Activated CD4-positive, alpha-beta T cell treated with anti-CD3 and anti-CD28 coated beads, Interleukin-2, amount 50 U/mL, for 4 hours (primary cell): ENCODE results near the gene SERPINA10.
"Not testable (repeated sequence)": the region's sequence is repeated elsewhere in the genome, so short reads cannot be mapped to it uniquely, and the experiment has no call there.

Experiments
- DNase-seq, 2 experiments: peaks; one replicate each; pipeline ENCODE4 v3.0.0-alpha.2; 2020

SERPINA10 gene

DNA sequence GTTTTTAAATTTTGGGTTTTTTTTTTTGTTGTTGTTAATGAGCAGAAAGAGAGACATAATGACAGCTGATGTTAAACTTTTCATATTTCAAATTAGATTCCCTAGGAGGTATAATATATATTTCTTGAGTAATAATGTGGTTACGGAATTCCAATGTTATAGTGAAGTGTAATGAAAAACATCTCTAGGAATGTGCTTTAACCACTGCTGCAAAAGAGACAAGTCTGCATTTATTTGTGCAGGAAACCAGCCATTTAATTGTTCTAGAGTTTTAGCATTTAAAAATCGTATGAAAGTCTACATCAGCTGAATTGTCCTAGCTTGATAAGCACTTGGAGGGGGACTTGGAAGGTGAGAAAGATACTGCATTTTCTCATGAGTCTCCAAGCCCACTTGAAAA, 14.3 kb downstream of the SERPINA10 start:
- DNase-seq: no peak

DNA sequence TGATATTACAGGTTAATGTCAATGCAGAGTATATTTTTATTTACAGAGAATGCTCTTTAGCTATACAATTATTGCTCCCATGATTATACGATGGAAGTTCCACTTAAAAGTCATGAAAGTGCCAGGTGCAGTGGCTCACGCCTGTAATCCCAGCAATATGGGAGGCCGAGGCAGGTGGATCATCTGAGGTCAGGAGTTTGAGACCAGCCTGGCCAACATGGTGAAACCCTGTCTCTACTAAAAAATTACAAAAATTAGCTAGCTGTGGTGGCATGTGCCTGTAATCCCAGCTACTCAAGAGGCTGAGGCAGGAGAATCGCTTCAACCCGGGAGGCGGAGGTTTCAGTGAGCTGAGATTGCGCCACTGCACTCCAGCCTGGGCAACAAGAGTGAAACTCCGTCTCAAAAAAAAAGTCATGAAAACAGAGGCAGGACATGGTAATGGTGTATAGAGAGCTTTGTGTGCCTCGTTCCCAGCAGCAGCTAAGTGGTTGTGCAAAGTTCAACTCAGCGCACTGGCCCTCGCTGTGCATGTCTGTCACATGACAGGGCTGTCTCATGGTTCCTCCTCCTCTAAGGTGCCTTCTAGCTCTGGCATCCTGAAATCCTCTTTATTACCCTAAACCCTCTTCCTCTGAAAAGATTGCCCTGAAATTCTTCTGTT, 16.0 kb downstream of the SERPINA10 start:
- not testable (repeated sequence) for DNase-seq

- DNase-seq: no peak
These were observed 23.9 kb downstream of the SERPINA10 start for GRCh38 chr14:94269156-94269555.

DNA sequence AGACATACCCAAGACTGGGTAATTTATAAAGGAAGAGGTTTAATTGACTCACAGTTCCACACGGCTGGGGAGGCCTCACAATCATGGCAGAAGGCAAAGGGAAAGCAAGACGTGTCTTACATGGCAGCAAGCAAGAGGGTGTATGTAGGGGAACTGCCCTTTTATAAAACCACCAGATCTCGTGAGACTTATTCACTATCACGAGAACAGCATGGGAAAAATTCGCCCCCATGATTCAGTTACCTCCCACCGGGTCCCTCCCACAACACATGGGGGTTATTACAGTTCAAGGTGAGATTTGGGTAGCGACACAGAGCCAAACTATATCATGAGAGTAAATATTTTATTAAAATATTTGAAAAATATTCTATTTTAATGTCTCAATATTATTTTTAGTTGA, 24.5 kb downstream of the SERPINA10 start:
- not testable (repeated sequence) for DNase-seq

- no peak for DNase-seq
These were observed 25.7 kb downstream of the SERPINA10 start for GRCh38 chr14:94267352-94267751.

- not testable (repeated sequence) for DNase-seq
These were observed 28.9 kb downstream of the SERPINA10 start for GRCh38 chr14:94264195-94264594.

DNA sequence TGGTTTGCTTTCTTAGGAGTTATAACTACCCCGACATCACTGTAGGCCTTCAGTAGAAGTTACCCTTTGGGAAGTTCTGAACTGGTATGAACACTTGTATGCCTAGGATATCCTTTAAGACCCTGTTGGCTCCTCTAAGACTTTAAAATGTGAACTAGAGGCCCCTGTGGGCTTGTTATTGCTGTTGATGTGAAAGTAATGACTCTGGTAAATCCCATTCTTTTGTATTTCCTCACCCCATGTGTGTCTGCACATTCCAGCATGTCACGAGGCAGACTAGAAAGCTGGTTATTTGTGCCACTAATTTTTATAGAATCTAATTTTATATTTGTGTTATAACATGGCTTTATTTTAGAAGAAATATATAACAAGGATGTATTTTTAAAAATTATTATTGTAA, 48.9 kb downstream of the SERPINA10 start:
- no peak for DNase-seq

- DNase-seq: no peak
These were observed 53.7 kb downstream of the SERPINA10 start for GRCh38 chr14:94239406-94239805.

DNA sequence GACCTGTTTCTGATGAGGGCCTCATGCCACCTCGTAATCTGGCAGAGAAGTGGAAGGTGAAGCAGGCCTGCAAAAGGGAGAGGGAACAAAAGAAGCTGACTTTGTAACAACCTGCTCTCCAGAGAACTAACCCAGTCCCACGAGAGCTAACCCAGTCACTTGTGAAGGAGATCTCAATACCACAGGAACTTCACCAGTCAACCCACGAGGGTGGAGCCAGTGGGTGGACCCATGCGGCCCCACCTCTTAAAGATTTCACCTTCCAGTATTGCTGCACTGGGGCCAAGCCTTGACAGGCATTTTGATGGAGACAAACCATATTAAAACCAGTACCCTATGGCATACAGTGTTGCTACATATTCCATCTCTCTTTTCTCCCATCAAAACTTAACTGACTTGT, 55.1 kb downstream of the SERPINA10 start:
- no peak for DNase-seq

DNA sequence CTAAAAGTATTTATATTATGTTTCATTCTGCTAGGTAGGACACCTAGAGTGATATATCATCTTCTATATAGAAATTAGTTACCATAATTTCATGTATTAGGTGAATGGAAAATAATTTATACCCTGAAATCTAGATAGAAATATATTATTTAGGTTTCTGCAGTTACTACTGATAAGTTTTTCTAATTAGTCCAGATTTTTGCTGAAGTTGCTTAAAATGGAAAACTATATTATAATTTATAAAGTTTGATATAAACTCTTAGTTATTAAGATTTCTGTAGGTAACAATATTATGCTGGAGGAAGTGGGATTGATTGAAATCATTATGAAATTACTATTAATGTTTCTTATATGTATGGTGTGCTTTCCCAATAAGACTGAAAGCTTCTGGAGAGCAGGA, 56.0 kb downstream of the SERPINA10 start:
- DNase-seq: no peak
